HL-60 (cell line): Measurements from ENCODE around the gene TBC1D22A.

ENCODE experiments used
- DNase-seq, 2 experiments: peaks; one replicate each; pipeline ENCODE4 v3.0.0-alpha.2; 2010 to 2020; ENCODE audit warnings: low read depth in 1 of 2, low spot score in 1 of 2
- H3K27ac ChIP-seq: fragments of 250-450 bp; sonication (Bioruptor Pico); replicated peaks from 2 replicates; pipeline ENCODE4 v1.5.1; 2020; ENCODE audit warnings: mild to moderate bottlenecking, moderate library complexity
- H3K27me3 ChIP-seq: fragments of 250-450 bp; sonication (Bioruptor Pico); 2 replicates; pipeline ENCODE4 v1.5.1; 2021; ENCODE audit warnings: mild to moderate bottlenecking, moderate library complexity; ENCODE audit not compliant: insufficient read depth, poor library complexity, severe bottlenecking
- H3K4me3 ChIP-seq: replicated peaks from 2 replicates; pipeline ENCODE4 v1.5.1; 2011; ENCODE audit warnings: mild to moderate bottlenecking, control low read depth, low read length; ENCODE audit not compliant: insufficient read depth
- CTCF ChIP-seq: IDR thresholded peaks from one replicate; pipeline ENCODE4 v1.5.1; 2011; ENCODE audit warnings: low read length, control low read depth, inconsistent platforms; ENCODE audit not compliant: insufficient read depth
- GABPA ChIP-seq: IDR thresholded peaks from 2 replicates; pipeline ENCODE4 v1.6.1; 2012; ENCODE audit warnings: low read depth
- POLR2AphosphoS5 ChIP-seq: IDR thresholded peaks from 2 replicates; pipeline ENCODE4 v1.6.1; 2012; ENCODE audit warnings: low read depth
- REST ChIP-seq: IDR thresholded peaks from 2 replicates; pipeline ENCODE4 v1.6.1; 2012; ENCODE audit warnings: low read depth; ENCODE audit not compliant: insufficient replicate concordance
- SPI1 ChIP-seq: IDR thresholded peaks from 2 replicates; pipeline ENCODE4 v1.6.1; 2012; ENCODE audit warnings: low read depth, mild to moderate bottlenecking, borderline replicate concordance

TBC1D22A gene

GRCh38 chr22:47071078-47071806 lies 308.8 kb downstream of the TBC1D22A start:
- Histone ChIP-seq H3K27me3 (no peaks in the 10 kb centered on the region), H3K4me3 (no peak overlapping the region), H3K27ac (no peak overlapping the region)
- DNase-seq = no peak
- TF ChIP-seq SPI1 (no peak), CTCF (no peak), REST (no peak), POLR2AphosphoS5 (no peak), GABPA (no peak)

DNA sequence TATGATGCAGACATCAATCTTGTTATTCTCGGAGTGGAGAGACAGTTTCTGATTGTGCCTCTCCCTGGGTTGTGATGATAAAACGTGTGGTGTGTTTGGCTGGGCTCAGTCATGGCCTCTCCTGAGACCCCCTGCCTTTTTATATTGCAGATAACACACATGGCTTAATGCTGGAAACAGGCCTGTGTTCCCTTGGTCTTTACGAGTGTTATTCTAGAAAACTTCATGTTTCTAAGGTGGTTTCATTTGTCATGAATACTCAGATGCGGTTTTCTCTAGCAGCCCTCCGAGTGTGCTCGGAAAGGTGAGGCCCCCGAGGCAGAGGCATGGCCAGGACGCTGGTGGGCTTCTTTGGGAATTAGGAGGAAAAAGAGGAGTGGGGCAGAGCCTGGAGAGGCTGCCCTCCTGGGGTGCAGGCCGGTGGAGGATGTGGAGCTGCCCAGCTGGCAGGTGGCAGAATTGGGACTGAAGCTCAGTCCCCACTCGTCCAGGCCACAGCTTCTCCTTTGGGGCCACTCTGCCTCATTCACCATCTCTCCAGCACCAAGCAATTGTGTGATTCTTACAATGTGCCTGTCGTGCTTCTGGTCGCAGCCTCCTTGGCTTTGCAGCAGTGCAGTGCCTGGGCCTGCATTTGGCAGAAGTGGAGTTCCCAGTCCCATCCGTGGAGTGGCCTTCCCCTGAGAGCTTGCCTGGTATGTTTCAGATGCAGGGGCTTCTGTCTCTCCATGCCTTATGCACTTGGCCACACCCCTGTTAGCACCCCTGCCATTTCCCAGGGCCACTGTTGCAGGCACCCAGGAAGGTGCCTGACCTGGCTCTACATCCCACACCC lies 309.6 kb downstream of the TBC1D22A start:
- DNase-seq = no peak
- TF ChIP-seq POLR2AphosphoS5 (no peak), SPI1 (no peak), CTCF (no peak), REST (no peak)
- Histone ChIP-seq H3K27me3 (no peaks in the 10 kb centered on the region), H3K4me3 (no peak overlapping the region), H3K27ac (no peak overlapping the region)

- Histone ChIP-seq H3K27me3 (no peaks in the 10 kb centered on the region), H3K4me3 (no peak overlapping the region), H3K27ac (no peak overlapping the region)
- TF ChIP-seq SPI1 = no peak
- no peak for TF ChIP-seq CTCF
- no peak for TF ChIP-seq POLR2AphosphoS5
- no peak for TF ChIP-seq REST
- TF ChIP-seq GABPA = no peak
- DNase-seq = no peak
Measured at GRCh38 chr22:47072642-47072967, 310.2 kb downstream of the TBC1D22A start.
